ENCODE data around the gene DCP2.

GRCh38 chr5:113058269-113058668 is 81.7 kb downstream of the DCP2 start:
- no peak for TF ChIP-seq CTCF (conservative IDR thresholded peaks at IDR 0.05)
- TF ChIP-seq ZFX (IDR thresholded peaks at IDR 0.05) = no peak

Measured in C4-2B (cell line).